ENCODE results near the gene CD180. TPM values are rescaled to one million over a fixed set of nuclear protein-coding genes. Genes with fewer than 3 reads are reported as not detected.

Gene CD180
- total RNA-seq, 1 experiment from 2014 or later, result not detected

DNA sequence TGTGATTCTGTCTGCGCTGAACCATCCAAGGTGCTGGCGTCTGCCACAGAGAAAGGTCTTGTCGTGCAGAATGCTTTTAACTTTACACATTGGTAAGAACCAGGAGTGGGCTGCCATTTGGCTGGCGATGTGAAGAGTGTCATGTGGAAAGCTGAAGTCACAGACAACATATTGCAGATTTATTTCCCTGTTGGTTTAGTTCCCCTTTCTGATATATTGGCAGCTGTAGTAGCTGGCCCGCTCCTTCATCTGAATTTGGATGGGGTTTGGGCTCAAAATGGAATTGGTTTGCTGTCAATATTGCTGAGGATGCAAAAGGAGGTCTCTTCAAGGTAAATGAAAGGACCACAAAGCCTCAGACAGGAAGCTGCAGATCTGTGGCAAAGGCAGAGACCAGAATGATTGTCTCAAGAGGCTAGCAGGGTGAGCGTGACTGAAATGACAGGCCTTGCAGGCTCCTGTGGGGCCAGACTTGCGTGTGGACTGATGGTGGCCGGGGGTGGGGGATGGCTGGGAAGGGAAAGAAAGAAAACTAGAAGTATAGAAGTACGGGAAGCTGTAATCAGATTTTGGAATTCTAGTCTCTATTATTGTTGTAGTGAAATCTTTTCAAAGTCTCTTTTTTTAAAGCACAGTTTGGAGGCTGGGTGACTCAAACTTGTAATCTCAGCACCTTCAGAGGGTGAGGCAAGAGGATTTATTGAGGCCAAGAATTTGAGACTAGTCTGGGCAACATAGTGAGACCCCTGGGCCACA is 25.1 kb upstream of the CD180 start:
- DNase-seq (ENCODE audit: low read depth, low spot score) (no peak), ATAC-seq (no peak)
- TF ChIP-seq, protein P1, sequence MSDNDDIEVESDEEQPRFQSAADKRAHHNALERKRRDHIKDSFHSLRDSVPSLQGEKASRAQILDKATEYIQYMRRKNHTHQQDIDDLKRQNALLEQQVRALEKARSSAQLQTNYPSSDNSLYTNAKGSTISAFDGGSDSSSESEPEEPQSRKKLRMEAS (IDR thresholded peaks at IDR 0.05), result no peak
- TF ChIP-seq TCF7L2 (IDR thresholded peaks at IDR 0.05; ENCODE audit: borderline replicate concordance, extremely low read depth, insufficient read depth, insufficient read length) (no peak), SRF (IDR thresholded peaks at IDR 0.05; ENCODE audit: low read depth) (no peak), YY1 (IDR thresholded peaks at IDR 0.05; ENCODE audit: extremely low read depth, insufficient replicate concordance, low read depth, low read length) (no peak), ZNF274 (IDR thresholded peaks at IDR 0.05; ENCODE audit: low read depth, low read length) (no peak), ZFX (IDR thresholded peaks at IDR 0.05) (no peak), EZH2phosphoT487 (IDR thresholded peaks at IDR 0.05; ENCODE audit: borderline replicate concordance) (no peak), CEBPB (IDR thresholded peaks at IDR 0.05; ENCODE audit: low read depth) (no peak), SP1 (IDR thresholded peaks at IDR 0.05; ENCODE audit: low read depth) (no peak), POLR2A (IDR thresholded peaks at IDR 0.05; ENCODE audit: borderline replicate concordance, extremely low read depth, insufficient read depth, insufficient read length) (no peak), EZH2 (IDR thresholded peaks at IDR 0.05) (no peak), CBX3 (IDR thresholded peaks at IDR 0.05; ENCODE audit: low read depth) (no peak), EGR1 (IDR thresholded peaks at IDR 0.05; ENCODE audit: low read depth) (no peak), POLR2AphosphoS5 (IDR thresholded peaks at IDR 0.05; ENCODE audit: low read depth, low read length) (no peak), FOSL1 (IDR thresholded peaks at IDR 0.05; ENCODE audit: low read depth) (no peak), SIN3A (IDR thresholded peaks at IDR 0.05; ENCODE audit: low read depth) (no peak)
- TF ChIP-seq, protein P2, sequence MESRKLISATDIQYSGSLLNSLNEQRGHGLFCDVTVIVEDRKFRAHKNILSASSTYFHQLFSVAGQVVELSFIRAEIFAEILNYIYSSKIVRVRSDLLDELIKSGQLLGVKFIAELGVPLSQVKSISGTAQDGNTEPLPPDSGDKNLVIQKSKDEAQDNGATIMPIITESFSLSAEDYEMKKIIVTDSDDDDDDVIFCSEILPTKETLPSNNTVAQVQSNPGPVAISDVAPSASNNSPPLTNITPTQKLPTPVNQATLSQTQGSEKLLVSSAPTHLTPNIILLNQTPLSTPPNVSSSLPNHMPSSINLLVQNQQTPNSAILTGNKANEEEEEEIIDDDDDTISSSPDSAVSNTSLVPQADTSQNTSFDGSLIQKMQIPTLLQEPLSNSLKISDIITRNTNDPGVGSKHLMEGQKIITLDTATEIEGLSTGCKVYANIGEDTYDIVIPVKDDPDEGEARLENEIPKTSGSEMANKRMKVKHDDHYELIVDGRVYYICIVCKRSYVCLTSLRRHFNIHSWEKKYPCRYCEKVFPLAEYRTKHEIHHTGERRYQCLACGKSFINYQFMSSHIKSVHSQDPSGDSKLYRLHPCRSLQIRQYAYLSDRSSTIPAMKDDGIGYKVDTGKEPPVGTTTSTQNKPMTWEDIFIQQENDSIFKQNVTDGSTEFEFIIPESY (IDR thresholded peaks at IDR 0.05; ENCODE audit: extremely low read depth, insufficient replicate concordance, low read length), result no peak
- TF ChIP-seq, protein P3, sequence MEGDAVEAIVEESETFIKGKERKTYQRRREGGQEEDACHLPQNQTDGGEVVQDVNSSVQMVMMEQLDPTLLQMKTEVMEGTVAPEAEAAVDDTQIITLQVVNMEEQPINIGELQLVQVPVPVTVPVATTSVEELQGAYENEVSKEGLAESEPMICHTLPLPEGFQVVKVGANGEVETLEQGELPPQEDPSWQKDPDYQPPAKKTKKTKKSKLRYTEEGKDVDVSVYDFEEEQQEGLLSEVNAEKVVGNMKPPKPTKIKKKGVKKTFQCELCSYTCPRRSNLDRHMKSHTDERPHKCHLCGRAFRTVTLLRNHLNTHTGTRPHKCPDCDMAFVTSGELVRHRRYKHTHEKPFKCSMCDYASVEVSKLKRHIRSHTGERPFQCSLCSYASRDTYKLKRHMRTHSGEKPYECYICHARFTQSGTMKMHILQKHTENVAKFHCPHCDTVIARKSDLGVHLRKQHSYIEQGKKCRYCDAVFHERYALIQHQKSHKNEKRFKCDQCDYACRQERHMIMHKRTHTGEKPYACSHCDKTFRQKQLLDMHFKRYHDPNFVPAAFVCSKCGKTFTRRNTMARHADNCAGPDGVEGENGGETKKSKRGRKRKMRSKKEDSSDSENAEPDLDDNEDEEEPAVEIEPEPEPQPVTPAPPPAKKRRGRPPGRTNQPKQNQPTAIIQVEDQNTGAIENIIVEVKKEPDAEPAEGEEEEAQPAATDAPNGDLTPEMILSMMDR (IDR thresholded peaks at IDR 0.05 in 2 of 3, conservative IDR thresholded peaks at IDR 0.05 in 1 of 3; ENCODE audit: borderline replicate concordance in 1 of 3, insufficient read depth in 1 of 3, low read depth in 2 of 3, low read length in 2 of 3), result no peak
- TF ChIP-seq, protein P4, sequence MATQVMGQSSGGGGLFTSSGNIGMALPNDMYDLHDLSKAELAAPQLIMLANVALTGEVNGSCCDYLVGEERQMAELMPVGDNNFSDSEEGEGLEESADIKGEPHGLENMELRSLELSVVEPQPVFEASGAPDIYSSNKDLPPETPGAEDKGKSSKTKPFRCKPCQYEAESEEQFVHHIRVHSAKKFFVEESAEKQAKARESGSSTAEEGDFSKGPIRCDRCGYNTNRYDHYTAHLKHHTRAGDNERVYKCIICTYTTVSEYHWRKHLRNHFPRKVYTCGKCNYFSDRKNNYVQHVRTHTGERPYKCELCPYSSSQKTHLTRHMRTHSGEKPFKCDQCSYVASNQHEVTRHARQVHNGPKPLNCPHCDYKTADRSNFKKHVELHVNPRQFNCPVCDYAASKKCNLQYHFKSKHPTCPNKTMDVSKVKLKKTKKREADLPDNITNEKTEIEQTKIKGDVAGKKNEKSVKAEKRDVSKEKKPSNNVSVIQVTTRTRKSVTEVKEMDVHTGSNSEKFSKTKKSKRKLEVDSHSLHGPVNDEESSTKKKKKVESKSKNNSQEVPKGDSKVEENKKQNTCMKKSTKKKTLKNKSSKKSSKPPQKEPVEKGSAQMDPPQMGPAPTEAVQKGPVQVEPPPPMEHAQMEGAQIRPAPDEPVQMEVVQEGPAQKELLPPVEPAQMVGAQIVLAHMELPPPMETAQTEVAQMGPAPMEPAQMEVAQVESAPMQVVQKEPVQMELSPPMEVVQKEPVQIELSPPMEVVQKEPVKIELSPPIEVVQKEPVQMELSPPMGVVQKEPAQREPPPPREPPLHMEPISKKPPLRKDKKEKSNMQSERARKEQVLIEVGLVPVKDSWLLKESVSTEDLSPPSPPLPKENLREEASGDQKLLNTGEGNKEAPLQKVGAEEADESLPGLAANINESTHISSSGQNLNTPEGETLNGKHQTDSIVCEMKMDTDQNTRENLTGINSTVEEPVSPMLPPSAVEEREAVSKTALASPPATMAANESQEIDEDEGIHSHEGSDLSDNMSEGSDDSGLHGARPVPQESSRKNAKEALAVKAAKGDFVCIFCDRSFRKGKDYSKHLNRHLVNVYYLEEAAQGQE (IDR thresholded peaks at IDR 0.05; ENCODE audit: low read depth), result no peak
- Histone ChIP-seq H3K4me2 (ENCODE audit: low read length) (no peak overlapping the region), H3K9me2 (ENCODE audit: insufficient read depth) (no peaks in the 10 kb centered on the region), H3K4me1 (ENCODE audit: control insufficient read depth in 1 of 2, insufficient read depth in 2 of 2, low read length in 2 of 2) (no peaks in the 10 kb centered on the region), H3K27me3 (ENCODE audit: insufficient read depth, low read length) (no peaks in the 10 kb centered on the region), H3K9me3 (ENCODE audit: control insufficient read depth in 1 of 2, insufficient read depth in 1 of 2, low read depth in 1 of 2, low read length in 2 of 2) (no peaks in the 10 kb centered on the region), H2AFZ (ENCODE audit: low read depth, low read length, poor library complexity, severe bottlenecking) (no peak overlapping the region), H3K4me3 (replicated peaks in 1 of 2; ENCODE audit: low read depth in 1 of 2, low read length in 2 of 2) (no peak overlapping the region), H3K9ac (ENCODE audit: low read length) (no peak overlapping the region), H4K20me1 (ENCODE audit: insufficient read depth) (no peaks in the 10 kb centered on the region), H3K79me2 (ENCODE audit: insufficient read depth, low read length) (no peaks in the 10 kb centered on the region), H3K36me3 (ENCODE audit: control insufficient read depth in 1 of 2, insufficient read depth in 2 of 2, low read length in 2 of 2) (no peaks in the 10 kb centered on the region), H3K27ac (ENCODE audit: low read depth, low read length) (no peak overlapping the region)
- BruUV-seq (replicated peaks), result no TSS peak
- CTCF ChIA-PET, result no interaction called here
- POLR2A ChIA-PET, result no interaction called here
- intact Hi-C loops (cut with micrococcal nuclease), result no loop called here
- RAD21 ChIA-PET (ENCODE audit: low non-redundant PET in 1 of 2, low total read pairs in 2 of 2, uncharacterized antibody in 2 of 2, unreplicated experiment in 2 of 2), result no interaction called here

Data from HCT116 (cell line).